NCI-H82 treated with DMSO at 0.1 percent for 48 hours (cell line): Measurements from ENCODE around the gene STAT4.

ENCODE experiments used
- DNase-seq: peaks from one replicate; lab custom pipeline; 2025; ENCODE audit not compliant: unreplicated experiment; lab: John Stamatoyannopoulos, UW

STAT4 gene

DNA sequence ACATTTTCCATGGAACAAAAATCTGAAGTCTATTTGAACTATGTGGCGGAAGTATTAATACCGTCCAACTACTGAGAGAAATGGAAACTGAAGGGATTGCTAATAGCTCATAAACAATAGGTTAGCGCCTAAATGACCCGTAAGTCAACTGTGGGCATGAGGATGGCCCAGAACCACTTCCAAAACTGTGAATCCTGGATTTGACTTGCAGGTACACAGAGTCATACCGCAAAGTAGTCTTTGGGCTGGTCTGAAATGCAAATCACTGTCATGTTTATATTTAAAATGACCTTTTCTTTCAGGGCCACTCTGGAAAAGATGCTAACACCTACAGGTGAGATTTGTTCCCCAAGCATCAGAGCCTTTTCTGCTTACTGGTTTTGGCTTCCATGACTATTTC is 50.6 kb downstream of the STAT4 start:
- DNase-seq = no peak

DNA sequence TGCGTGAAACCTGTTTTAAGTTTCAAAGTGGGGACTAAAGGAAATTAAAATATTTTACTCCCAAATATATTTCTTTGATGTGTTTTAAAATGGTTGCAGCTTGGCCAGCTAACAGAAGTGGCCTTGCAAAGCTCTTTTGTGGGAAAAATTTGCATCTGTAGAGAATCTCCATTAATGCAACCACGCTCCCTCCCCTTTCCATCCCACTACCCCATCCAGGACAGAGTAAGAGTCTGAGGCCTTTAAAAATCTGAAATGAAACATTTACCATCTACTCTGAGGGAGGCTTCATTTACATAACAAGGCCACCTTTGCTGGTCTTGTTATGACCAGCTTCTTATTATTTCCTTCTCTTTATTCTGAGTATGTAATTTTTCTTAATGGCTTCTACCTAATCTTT is 63.5 kb downstream of the STAT4 start:
- DNase-seq = no peak

DNA sequence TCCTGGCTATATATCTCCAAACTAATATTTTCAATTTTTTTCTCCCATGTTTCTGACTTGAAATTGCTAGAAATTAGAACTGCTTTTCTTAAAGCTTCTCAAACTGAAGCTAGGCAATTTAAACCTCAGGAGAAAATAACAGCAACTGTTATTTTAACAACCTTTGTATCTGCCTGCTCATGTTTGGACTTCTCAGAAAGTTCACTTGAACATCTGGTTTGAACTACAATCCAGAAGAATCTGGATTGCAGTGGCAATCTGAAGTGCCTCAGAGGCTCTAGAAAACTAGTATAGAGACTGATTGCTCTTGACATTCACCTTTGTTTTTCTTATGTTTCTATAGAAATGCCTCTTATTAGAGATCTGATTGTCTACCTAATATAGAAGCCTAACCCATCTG is 64.1 kb downstream of the STAT4 start:
- DNase-seq = no peak

GRCh38 chr2:191083540-191083939 is 67.3 kb downstream of the STAT4 start:
- DNase-seq = no peak

DNA sequence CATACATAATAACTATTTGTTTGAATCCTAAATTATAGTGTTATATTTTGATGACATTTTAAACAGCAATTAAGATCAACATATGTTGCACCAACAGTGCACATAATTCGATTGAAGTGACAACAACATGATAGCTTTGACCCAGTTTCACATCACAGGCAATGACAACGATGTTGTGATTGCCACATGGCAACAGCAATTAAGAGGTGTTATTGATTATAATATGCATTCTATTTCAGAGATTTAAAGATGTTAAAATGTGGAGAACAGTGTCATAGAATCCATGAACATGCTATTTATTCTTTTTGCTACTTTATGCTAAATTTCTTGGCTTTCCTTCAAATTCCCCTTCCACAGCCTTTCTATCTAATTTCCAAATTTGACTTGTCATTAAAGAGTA is 68.5 kb downstream of the STAT4 start:
- DNase-seq = no peak

DNA sequence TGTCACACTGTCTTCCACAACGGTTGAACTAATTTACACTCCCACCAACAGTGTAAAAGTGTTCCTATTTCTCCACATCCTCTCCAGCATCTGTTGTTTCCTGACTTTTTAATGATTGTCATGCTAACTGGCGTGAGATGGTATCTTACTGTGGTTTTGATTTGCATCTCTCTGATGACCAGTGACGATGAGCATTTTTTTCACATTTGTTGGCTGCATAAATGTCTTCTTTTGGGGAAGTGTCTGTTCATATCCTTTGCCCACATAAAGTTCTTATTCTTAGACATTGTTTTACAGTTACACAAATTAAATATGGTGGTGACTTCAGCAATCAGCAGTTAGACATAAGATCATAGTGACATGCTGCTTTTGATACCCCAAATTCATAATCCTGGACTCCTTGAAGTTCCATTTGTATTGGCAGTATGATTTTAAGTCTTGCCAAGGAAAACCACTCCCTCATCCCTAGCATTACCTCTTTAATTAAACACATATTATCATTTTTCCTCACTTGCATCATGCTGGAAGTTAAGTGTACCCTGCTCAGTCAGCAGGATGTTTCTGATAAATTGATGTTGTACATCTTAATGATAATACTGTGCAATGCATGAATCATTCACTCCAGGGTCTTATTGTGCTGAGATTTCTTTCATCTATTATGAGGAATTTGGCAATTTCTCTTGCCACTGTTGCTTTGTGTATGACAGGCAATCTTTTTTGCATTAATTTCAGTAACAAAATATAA is 69.2 kb downstream of the STAT4 start:
- no peak for DNase-seq

- DNase-seq = no peak
Measured at GRCh38 chr2:191078165-191078867, 72.5 kb downstream of the STAT4 start.

DNA sequence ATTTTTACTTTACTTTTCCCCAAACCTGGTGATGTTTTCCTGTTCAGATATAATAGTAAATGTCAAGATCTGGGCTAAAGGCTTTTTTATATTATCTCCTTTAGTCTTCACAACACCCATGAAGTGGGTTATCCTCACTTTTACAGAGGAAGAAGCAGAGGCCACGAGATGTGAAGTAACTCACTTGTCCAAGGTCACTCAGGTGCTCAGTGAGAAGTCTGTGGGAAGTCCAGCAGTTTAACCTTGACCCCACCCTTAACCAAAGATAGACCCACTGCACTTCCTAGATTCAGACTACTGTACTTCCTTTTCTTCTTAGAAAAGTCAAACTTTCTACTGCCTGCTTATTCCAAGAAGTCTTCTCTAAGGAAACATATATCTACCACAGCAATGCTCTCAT is 80.5 kb downstream of the STAT4 start:
- DNase-seq = no peak

DNA sequence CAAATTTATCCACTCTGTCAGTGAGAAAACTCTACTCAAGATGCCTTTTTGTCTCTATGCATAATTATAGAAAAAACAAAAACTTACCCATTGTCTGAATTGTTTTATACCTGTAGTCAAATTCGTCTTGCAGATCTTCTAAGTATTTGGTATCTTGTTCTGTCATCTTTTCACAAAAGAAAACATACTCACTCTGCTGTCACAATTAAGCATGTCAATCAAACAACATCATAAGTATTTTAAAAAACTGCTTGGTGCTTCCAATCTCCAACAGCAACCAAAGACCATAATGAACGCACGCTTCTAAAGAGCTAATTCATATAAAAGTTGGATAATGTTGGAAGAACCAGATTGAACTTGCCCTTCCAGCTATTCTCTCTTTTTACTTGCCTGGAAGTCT is 81.2 kb downstream of the STAT4 start:
- DNase-seq = no peak

DNA sequence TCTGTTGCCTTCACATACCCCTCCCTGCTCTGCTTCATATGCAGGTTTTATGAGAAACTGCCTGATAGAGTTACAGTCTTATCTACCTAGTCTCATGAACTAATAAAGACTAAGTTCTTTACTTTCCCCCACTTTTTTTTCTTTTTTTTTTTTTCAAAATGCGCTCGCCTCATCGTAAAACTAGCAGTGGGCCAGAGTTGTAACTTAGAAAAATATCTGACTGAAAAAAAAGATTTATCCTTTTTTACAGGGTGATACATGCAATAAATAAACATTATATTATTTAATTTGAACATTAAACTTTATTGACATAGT is 83.9 kb downstream of the STAT4 start:
- DNase-seq = no peak

DNA sequence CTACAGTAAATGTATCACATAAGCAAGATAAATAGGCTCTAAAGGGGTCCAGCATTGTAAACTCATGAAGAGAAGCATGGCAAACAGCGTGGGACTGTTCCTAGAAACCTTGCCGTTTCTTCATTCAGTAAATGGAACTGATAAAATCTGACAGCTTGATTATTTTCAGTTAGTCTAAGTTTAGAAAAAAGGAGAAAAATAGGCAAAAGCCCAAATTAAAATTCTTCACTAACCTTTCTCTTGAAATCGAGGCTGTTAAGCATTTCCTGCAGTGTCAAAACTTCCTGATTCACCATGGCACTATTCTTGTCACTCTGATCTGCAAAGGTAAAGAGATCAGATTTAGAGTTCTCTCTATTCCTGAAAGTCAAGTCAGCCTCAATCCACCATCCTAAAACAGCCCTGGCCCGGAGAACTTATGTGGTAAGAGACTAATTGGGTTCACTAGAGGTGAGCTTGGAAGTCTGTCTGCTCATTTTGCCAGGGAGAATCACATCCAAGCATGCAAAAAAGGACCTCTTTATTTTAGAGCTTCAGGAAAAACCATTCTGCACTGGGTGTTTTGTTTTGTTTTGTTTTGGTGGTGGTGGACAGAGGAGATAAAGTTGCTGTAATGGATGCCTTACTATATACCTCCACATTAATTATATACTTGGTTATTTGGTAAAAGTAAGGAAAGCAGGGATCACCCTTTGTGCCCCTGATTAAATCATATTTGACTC is 84.4 kb downstream of the STAT4 start:
- DNase-seq = no peak

- no peak for DNase-seq
Measured at GRCh38 chr2:191065785-191066184, 85.0 kb downstream of the STAT4 start.

- DNase-seq = no peak
Measured at GRCh38 chr2:191064590-191064989, 86.2 kb downstream of the STAT4 start.

DNA sequence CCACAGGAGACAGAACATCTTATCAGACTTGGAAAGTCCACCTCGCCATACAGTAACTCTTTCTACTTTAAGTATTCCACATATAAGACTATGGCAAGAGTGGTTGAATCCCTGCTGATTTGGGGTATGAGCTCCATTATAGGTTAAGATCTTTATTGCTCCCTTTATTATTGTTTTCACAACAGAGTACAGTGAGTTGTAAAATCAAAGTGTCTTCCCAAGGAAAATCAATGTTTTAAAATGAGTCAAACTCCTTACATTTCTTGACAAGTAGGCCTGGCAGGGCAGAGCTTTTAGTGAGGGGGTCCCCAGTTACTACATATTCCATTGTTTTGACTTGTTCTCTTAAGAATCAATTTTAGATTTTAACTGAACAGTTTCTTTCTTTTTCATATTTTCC is 87.2 kb downstream of the STAT4 start:
- no peak for DNase-seq

DNA sequence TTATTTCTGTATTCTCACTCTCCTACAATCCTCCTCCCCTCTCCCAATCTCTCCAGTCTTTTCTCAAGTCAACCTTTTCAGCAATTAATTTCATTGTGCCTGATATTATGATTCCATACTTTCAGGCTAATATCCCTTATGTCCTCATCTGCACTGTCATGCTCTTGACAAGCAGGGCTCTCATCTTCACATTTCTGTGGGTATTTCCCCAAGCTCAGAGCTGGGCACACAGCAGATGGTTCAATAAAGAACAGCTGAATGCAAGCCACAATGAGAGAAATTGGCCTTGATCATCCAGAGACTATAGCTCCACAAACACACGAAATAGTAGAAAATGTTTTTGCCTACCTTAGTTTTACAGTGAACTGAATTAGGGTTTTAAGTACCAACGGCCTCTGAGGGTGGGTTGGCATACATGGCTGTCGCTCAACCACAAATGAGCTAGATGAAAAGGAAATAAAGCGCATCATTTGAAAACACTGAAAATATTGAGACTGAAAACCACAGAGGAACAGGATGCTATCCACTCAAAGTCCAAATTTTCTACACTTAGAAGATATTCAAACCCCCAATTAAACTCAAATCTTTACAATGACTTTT is 89.3 kb downstream of the STAT4 start:
- no peak for DNase-seq

DNA sequence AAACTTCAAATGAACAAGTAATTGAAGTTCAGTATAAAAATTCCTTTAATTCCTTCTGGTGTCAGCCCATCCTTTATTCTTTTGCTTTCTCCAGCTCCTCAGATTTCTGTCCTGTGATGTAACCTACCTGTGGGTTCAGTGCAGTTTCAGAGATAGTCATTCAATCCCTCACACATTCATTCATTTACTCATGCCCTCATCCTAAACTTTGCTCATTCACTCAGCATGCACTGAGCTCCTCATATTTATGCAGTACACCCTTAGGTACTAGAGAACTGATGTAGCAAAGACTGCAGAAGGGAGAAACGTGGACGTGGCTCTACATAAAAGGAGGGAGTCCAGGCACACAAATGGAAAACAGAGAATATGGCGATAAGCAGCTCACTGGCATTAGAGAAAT is 91.5 kb downstream of the STAT4 start:
- no peak for DNase-seq

DNA sequence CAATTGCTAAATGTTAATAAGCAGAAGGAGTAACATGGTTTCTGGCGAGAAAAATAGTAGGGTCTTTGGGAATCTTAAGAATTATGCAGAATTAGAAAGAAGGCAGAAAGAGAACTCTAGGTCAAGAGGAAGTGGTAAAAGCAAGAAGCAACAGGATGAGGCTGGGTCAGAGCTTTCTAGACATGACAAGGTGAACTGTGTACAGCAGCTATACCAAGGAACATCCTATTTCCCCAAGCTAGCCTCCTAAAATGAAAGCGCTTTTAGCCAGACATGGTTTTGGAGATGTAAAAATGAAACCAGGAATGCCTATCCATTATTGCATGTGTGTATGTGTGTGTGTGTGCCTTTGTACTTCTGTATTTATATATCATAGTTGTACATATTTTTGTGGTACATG is 94.6 kb downstream of the STAT4 start:
- DNase-seq = no peak

- no peak for DNase-seq
Measured at GRCh38 chr2:191053256-191053655, 97.5 kb downstream of the STAT4 start.

DNA sequence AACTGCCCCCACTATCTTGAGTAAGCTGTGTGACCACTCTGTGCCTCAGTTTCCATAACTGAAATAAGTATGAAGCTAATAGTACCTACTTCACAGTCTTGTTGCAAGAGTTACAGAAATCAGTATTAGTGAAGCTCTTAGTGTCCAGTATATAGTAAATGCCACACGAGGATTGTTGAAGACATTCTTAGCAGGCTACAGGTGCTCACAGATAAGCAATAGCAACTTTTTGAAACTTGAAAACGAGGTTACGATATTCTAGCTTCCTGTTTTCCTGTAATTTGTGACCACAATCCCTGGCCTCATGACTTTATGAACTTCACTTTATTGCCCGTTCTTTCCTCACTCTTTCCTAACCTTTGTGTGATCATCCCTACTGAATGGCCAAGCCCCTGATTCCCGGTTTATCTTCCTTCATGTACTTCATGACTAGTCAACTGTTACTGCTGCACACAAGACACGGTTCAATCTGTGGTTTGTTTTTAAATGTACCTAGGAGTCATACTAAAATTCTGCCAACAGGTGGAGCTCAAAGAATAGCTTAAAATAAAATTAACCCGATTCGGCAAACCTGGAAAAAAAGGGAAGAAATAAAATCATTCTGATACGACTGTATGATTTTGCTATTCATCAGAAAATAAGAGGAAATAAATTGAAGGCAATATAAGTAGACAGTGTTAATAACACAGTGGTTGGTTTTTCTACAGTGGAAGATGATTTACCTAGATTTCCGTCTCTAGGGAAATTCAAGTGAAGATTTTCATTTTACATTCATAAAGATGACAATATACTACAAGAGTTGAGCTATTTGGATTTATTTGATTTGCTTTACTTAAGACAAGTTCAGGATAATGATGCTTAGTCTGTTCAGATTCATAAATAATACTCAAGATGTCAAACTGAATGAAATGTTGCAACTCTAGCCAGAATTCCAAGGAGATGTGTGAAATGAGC is 98.7 kb downstream of the STAT4 start:
- peak; percentile 20 for DNase-seq

DNA sequence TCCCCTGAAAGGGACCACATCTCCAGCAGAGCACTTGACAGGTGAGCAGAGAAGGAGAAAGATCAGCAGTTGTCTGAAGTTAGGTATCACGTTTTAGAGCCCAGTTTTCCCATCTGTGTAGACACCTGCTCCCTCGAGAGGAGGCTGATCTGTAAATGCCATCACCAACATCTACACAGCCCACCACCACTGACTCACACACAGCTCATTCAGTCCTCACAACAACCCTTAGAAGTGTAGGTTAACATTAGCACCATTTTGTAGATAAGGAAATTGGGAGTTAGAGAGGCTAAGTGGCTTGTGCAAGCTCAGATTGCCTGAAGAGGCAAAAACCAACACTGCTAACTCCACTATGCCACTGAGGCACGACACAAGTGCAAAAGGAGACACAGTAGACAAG is 99.6 kb downstream of the STAT4 start:
- no peak for DNase-seq

DNA sequence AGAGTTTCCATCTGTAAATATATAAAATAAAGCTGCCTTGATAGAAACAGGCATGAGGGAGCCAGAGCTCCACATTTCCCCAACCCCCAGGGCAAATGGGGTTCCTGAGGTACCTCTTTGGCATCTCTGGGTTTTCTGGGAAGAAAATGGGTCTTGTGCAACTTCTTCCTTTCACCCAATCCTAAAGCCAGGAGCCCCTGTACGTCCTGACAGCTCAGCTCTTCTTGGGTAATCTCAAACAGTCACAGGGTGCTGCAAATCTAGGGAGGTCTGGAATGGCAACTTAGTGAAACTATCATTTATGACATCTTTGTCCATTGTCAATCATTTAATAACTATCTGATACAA is 100.2 kb downstream of the STAT4 start:
- no peak for DNase-seq
